ENCODE results near the gene GOLGA6B.

DNA sequence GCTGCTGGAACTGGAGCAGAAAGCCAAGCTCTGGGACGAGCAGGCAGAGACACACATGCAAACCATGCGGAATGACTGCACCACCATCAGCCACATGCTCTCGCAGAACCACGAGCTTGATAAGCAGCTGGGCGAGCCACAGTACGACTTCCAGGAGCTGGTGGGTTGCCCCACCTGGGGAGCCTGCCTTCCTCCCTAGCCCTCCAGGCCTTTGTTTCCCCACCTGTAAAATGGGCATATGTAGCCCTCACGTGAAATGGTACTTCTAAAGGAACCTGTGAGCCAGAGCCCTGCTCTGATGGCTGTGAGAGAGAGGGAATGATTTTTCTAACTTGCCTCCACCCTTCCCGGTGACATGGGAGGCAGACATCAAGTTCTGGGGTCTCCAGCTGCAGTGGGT is 44.6 kb upstream of the GOLGA6B start:
- TF ChIP-seq POLR2A (IDR thresholded peaks at IDR 0.05; ENCODE audit: low read depth, low read length) = no peak
- no peak for TF ChIP-seq POLR2AphosphoS5 (IDR thresholded peaks at IDR 0.05; ENCODE audit: low read depth, low read length)
- TF ChIP-seq TAF1 (IDR thresholded peaks at IDR 0.05; ENCODE audit: low read depth, low read length) = no peak

Measured in GM12891 (cell line).